ENCODE data around the gene DHRS7. TPM values are rescaled to one million over a fixed set of nuclear protein-coding genes. Genes with fewer than 3 reads are reported as not detected.

Gene DHRS7
- total RNA-seq, 1 donor from 2014 or later: 42.9 TPM

DNA sequence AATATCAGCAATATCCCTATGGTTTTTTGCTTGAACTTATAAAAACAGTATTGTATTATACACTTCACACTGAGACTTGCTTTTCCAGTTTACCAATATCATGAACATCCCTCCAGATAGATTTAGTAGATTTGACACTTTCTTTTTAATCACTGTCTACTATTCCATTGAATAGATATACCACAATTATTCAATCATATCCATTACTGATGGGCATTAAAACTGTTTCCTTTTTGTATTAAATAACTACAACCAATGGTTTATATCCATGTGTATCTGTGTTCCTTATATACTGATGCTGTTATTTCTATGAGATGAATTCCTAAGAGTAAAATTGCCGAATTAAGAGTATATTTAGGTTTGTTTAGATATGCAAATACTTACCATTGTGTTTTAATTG lies 13.0 kb upstream of the DHRS7 start:
- H3K4me3 Mint-ChIP-seq: no peak overlapping the region
- H3K27ac Mint-ChIP-seq: no peak overlapping the region
- no peaks in the 10 kb centered on the region for H3K36me3 Mint-ChIP-seq (ENCODE audit: low read depth)
- intact Hi-C loops (cut with micrococcal nuclease): no loop called here
- H3K9me3 Mint-ChIP-seq: no peaks in the 10 kb centered on the region
- DNase-seq: no peak
- H3K27me3 Mint-ChIP-seq: no peaks in the 10 kb centered on the region
- peaks cover 3% of the 10 kb centered on the region for H3K4me1 Mint-ChIP-seq

- Mint-ChIP-seq H3K27me3 (no peaks in the 10 kb centered on the region), H3K36me3 (ENCODE audit: low read depth) (no peaks in the 10 kb centered on the region), H3K4me3 (no peak overlapping the region), H3K4me1 (peaks cover 2% of the 10 kb centered on the region), H3K9me3 (no peaks in the 10 kb centered on the region), H3K27ac (no peak overlapping the region)
- DNase-seq: no peak
- intact Hi-C loops (cut with micrococcal nuclease): no loop called here
Measured at GRCh38 chr14:60175255-60175902, 10.2 kb upstream of the DHRS7 start.

DNA sequence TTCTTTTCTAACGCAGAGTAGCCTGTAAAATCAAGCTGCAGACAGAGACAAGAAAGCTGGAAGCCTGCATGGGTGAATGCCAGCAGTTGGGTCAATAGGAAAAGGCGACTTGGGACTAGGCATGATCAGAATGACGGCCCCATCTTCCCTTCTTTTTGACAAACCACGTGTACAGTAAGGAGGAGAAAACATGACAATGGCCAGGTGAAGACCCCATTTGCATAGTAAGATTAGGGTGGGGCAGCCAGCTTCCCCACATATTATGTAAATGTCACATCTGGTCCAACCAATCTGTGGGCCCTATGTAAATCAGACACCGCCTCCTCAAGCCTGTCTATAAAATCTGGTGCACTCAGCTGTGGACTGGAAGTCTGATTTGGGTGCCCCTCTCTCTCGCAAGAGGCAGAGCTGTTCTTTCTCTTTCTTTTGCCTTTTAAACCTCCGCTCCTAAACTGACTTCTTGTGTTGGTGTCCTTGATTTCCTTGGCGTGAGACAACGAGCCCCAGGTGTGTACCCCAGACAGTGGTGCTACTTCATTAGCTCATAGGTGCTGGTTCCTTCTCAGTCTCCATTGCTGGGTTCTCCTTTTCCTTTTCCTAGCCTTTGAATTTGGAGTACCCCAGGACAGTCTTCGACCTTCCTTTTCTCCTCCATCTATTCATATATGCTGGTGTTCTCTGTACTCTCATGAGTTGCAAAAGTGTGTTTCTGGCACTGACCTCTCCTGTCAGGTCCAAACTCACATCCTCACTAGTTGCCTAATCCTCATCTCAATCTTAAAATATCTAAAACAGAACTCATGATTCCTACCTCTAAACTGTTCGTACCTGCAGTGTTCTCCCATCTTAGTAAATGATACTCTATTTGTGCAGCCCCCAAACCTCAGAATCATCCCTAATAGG lies 9.4 kb upstream of the DHRS7 start:
- intact Hi-C loops (cut with micrococcal nuclease): no loop called here
- Mint-ChIP-seq H3K27me3 (no peaks in the 10 kb centered on the region), H3K9me3 (no peaks in the 10 kb centered on the region), H3K4me3 (no peak overlapping the region), H3K4me1 (peaks cover 2% of the 10 kb centered on the region), H3K27ac (no peak overlapping the region), H3K36me3 (ENCODE audit: low read depth) (no peaks in the 10 kb centered on the region)
- DNase-seq: no peak

DNA sequence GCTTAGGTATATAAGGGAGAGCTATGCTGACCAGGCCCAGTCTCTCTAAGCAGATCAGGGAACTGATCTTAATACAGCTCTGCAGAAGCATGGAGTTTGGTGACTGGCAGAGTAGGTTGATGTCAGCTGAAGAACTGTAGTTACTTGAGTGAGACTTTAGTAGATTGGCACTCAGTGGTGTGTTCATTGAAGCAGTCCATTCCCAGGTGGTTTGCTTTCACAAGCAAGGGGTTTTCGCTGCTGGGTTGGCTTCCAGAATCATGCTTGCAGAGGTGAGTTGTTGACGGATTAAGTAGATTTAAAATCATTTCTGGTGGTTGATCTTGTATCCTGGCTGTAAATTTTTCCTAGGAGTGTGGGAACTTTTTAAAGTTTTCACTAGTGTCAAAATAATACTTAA lies 6.5 kb upstream of the DHRS7 start:
- Mint-ChIP-seq H3K27me3 (no peaks in the 10 kb centered on the region), H3K9me3 (no peaks in the 10 kb centered on the region), H3K4me1 (peaks cover 2% of the 10 kb centered on the region), H3K4me3 (no peak overlapping the region), H3K36me3 (ENCODE audit: low read depth) (no peaks in the 10 kb centered on the region), H3K27ac (no peak overlapping the region)
- DNase-seq: no peak
- intact Hi-C loops (cut with micrococcal nuclease): no loop called here

DNA sequence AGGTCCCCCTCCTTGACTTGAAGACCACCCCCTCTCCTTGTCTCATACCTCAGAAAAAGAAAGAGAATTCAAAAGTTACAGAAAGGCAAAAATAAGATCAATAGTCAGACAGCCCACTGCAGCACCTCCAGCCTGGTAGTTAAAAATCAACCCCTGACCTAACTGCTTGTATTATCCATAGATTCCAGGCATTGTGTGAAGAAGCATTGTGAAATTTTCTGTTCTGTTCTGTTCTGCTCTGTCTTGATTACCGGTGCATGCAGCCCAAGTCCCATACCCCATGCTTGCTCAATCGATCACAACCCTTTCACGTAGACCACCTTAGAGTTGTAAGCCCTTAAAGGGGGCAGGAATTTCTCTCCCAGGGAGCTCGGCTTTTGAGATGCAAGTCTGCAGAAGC lies 5.8 kb upstream of the DHRS7 start:
- no peaks in the 10 kb centered on the region for H3K36me3 Mint-ChIP-seq (ENCODE audit: low read depth)
- no peak for DNase-seq
- no peak overlapping the region for H3K27ac Mint-ChIP-seq
- H3K9me3 Mint-ChIP-seq: no peaks in the 10 kb centered on the region
- intact Hi-C loops (cut with micrococcal nuclease): no loop called here
- H3K4me1 Mint-ChIP-seq: peaks cover 10% of the 10 kb centered on the region
- no peak overlapping the region for H3K4me3 Mint-ChIP-seq
- H3K27me3 Mint-ChIP-seq: no peaks in the 10 kb centered on the region

GRCh38 chr14:60169722-60170121 lies 4.5 kb upstream of the DHRS7 start:
- no peak overlapping the region for H3K27ac Mint-ChIP-seq
- peaks cover 15% of the 10 kb centered on the region for H3K4me1 Mint-ChIP-seq
- no peaks in the 10 kb centered on the region for H3K9me3 Mint-ChIP-seq
- no peaks in the 10 kb centered on the region for H3K27me3 Mint-ChIP-seq
- no peak for DNase-seq
- no peak overlapping the region for H3K4me3 Mint-ChIP-seq
- H3K36me3 Mint-ChIP-seq (ENCODE audit: low read depth): no peaks in the 10 kb centered on the region
- intact Hi-C loops (cut with micrococcal nuclease): loop anchor here (5.0 to 10.0 kb wide), 2 partner anchors 202 to 685 kb away; partner anchors contain the start of genes JKAMP and L3HYPDH

- intact Hi-C loops (cut with micrococcal nuclease): loop anchor here (5.0 to 10.0 kb wide), 2 partner anchors 199 to 681 kb away; partner anchors contain the start of genes JKAMP and L3HYPDH
- Mint-ChIP-seq H3K27me3 (no peaks in the 10 kb centered on the region), H3K36me3 (ENCODE audit: low read depth) (peaks cover 14% of the 10 kb centered on the region), H3K9me3 (no peaks in the 10 kb centered on the region), H3K4me3 (peak overlapping the region; percentile 98), H3K4me1 (peaks cover 30% of the 10 kb centered on the region), H3K27ac (peak overlapping the region; percentile 73)
- DNase-seq: no peak
Measured at GRCh38 chr14:60166142-60166541, 944 bp upstream of the DHRS7 start.

DNA sequence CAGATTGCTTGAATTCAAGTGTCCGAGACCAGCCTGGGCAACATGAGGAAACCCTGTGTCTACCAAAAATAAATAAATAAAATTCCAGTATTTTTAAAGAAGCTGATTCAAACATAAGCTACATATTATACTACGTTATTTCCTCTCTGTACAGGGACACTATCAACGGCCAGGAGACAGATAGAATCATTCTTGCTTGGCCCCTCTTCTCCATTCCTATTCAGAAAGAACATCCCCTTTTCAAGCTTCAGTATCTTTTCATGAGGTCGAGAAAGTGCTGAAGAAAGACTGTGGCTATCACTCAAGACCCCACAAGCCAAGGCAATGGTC lies 314 bp upstream of the DHRS7 start:
- intact Hi-C loops (cut with micrococcal nuclease): loop anchor here (1.0 to 10.0 kb wide), 4 partner anchors 74 to 681 kb away; partner anchors contain the start of genes JKAMP, L3HYPDH, PCNX4 and PPM1A
- peak overlapping the region; percentile 73 for H3K27ac Mint-ChIP-seq
- H3K9me3 Mint-ChIP-seq: no peaks in the 10 kb centered on the region
- DNase-seq: no peak
- peak overlapping the region; percentile 98 for H3K4me3 Mint-ChIP-seq
- H3K4me1 Mint-ChIP-seq: peaks cover 30% of the 10 kb centered on the region
- peaks cover 15% of the 10 kb centered on the region for H3K36me3 Mint-ChIP-seq (ENCODE audit: low read depth)
- no peaks in the 10 kb centered on the region for H3K27me3 Mint-ChIP-seq

GRCh38 chr14:60164404-60164711 lies 840 bp downstream of the DHRS7 start:
- DNase-seq: no peak
- peak overlapping the region; percentile 98 for H3K4me3 Mint-ChIP-seq
- peaks cover 20% of the 10 kb centered on the region for H3K36me3 Mint-ChIP-seq (ENCODE audit: low read depth)
- H3K27me3 Mint-ChIP-seq: no peaks in the 10 kb centered on the region
- H3K27ac Mint-ChIP-seq: peak overlapping the region; percentile 99
- peaks cover 34% of the 10 kb centered on the region for H3K4me1 Mint-ChIP-seq
- intact Hi-C loops (cut with micrococcal nuclease): loop anchor here (1.0 to 10.0 kb wide), 4 partner anchors 8 to 680 kb away; partner anchors contain the start of genes JKAMP and L3HYPDH
- no peaks in the 10 kb centered on the region for H3K9me3 Mint-ChIP-seq

DNA sequence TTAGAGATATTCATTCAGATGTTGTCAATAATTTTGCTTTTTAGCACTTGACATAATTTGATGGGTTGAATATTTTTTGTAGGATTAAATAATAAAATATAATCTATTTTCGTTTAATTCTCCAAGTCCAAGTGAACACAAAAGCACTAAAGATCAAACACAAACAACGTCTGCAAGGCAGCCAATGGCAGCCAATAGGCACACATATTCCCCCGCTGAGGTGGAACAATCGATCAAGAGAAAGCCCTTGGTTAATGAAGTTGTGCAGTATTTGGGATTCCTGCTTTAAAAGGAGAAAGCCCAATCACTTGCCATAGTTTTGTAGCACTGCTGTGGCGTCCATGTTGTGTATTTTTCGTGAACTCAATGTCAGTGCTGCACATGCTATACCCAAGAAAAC lies 1.5 kb downstream of the DHRS7 start:
- H3K4me3 Mint-ChIP-seq: peak overlapping the region; percentile 98
- no peaks in the 10 kb centered on the region for H3K27me3 Mint-ChIP-seq
- no peak overlapping the region for H3K27ac Mint-ChIP-seq
- intact Hi-C loops (cut with micrococcal nuclease): loop anchor here (1.0 to 10.0 kb wide), 4 partner anchors 7 to 679 kb away; partner anchors contain the start of genes JKAMP and L3HYPDH
- peaks cover 20% of the 10 kb centered on the region for H3K36me3 Mint-ChIP-seq (ENCODE audit: low read depth)
- H3K9me3 Mint-ChIP-seq: no peaks in the 10 kb centered on the region
- no peak for DNase-seq
- peaks cover 34% of the 10 kb centered on the region for H3K4me1 Mint-ChIP-seq

- Mint-ChIP-seq H3K27me3 (no peaks in the 10 kb centered on the region), H3K4me1 (peaks cover 32% of the 10 kb centered on the region), H3K36me3 (ENCODE audit: low read depth) (peaks cover 20% of the 10 kb centered on the region), H3K27ac (no peak overlapping the region), H3K4me3 (no peak overlapping the region), H3K9me3 (no peaks in the 10 kb centered on the region)
- intact Hi-C loops (cut with micrococcal nuclease): loop anchor here (10.0 kb wide), 1 partner anchor 677 kb away; the partner anchor contains the start of genes JKAMP and L3HYPDH
- DNase-seq: no peak
Measured at GRCh38 chr14:60161196-60162107, 3.7 kb downstream of the DHRS7 start.

DNA sequence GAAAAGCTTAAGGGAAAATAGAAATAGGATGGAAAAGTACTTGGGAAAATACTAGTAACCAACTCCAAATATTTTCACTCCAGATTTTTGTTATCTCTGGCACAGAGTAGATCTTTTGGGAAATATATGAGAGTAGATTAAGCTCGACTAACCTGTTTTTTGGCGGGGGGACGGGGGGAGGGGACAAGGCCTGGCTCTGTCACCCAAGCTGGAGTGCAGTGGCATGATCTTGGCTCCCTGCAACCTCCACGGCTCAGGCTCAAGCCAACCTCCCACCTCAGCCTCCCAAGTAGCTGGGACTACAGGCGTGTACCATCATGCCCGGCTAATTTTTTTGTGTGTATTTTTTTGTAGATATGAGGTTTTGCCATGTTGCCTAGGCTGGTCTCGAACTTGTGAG lies 4.8 kb downstream of the DHRS7 start:
- intact Hi-C loops (cut with micrococcal nuclease): loop anchor here (10.0 kb wide), 1 partner anchor 676 kb away; the partner anchor contains the start of genes JKAMP and L3HYPDH

GRCh38 chr14:60154671-60155070 lies 10.5 kb downstream of the DHRS7 start:
- H3K9me3 Mint-ChIP-seq: no peaks in the 10 kb centered on the region
- peaks cover 36% of the 10 kb centered on the region for H3K36me3 Mint-ChIP-seq (ENCODE audit: low read depth)
- H3K4me3 Mint-ChIP-seq: no peak overlapping the region
- H3K4me1 Mint-ChIP-seq: peaks cover 34% of the 10 kb centered on the region
- H3K27ac Mint-ChIP-seq: no peak overlapping the region
- intact Hi-C loops (cut with micrococcal nuclease): no loop called here
- DNase-seq: no peak
- H3K27me3 Mint-ChIP-seq: no peaks in the 10 kb centered on the region

More for the DNA sequence above, 4.8 kb downstream of the DHRS7 start:
- no peaks in the 10 kb centered on the region for H3K9me3 Mint-ChIP-seq
- H3K27me3 Mint-ChIP-seq: no peaks in the 10 kb centered on the region
- H3K4me1 Mint-ChIP-seq: peaks cover 24% of the 10 kb centered on the region
- H3K27ac Mint-ChIP-seq: no peak overlapping the region
- H3K36me3 Mint-ChIP-seq (ENCODE audit: low read depth): peaks cover 22% of the 10 kb centered on the region
- DNase-seq: no peak
- no peak overlapping the region for H3K4me3 Mint-ChIP-seq

All from activated CD4-positive, alpha-beta T cell treated with anti-CD3 and anti-CD28 coated beads, Interleukin-2, amount 10 ng/mL, durations not matched to agents 24 days and 14 days (primary cell).